ENCODE results near the gene MEGF11.

- TF ChIP-seq CTCF (IDR thresholded peaks at IDR 0.05; ENCODE audit: low read length) (no peak), EZH2 (IDR thresholded peaks at IDR 0.05; ENCODE audit: borderline replicate concordance, low read length) (no peak)
These were observed 208.7 kb downstream of the MEGF11 start for GRCh38 chr15:66044837-66045236.
